ENCODE results near the gene TCERG1L. TPM values are rescaled to one million over a fixed set of nuclear protein-coding genes. Genes with fewer than 3 reads are reported as not detected.
"Not testable (repeated sequence)": the region's sequence is repeated elsewhere in the genome, so short reads cannot be mapped to it uniquely, and the experiment has no call there.

TCERG1L gene
- total and polyA plus RNA-seq, 2 experiments from 2014 or later: 0.47 to 0.73 TPM

DNA sequence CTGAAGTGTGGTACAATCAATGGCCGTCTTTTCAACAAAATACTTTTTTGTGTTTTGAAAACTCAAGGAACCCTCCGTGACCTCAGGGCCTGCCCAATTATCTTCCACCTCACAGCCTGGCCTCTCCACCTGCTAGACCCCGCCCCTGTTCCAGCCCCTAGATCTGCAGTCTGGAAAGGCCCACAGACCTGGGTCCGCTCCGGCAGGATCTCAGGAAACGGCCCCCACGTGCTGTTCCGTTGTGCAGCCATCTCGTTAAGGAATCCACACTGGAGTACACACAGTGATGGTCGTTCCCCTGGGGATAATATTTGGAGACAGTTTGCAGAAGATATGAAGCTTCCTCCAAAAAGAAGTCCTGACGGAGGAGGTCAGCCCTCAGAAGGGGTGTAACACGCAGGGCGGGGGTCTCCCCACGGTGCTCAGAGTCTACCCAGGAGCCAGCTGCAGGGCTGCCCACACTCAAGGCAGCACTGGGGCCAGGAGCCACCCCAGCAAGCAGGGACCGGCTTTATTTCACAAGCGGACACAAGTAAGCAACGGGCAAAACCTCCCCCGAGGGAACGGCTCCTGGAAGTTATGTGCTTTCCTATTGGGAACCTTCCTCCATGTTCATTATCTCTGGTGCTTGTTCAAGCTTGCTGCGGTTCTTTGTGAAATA lies 73.4 kb downstream of the TCERG1L start:
- 88% methylated on average over 20 of the region's 20 CpGs for WGBS (ENCODE audit: low lambda C conversion rate, missing lambda C conversion rate)
- Histone ChIP-seq H3K9me2 (replicated peaks; ENCODE audit: insufficient read depth) (no peaks in the 10 kb centered on the region), H3K27me3 (no peaks in the 10 kb centered on the region), H2AFZ (no peak overlapping the region), H3K4me3 (no peak overlapping the region), H4K20me1 (ENCODE audit: insufficient read depth, poor library complexity, severe bottlenecking) (no peaks in the 10 kb centered on the region), H3K27ac (no peak overlapping the region), H3K79me2 (no peaks in the 10 kb centered on the region), H3K4me1 (ENCODE audit: insufficient read depth) (no peaks in the 10 kb centered on the region), H3K9me3 (ENCODE audit: low read depth) (no peaks in the 10 kb centered on the region), H3K36me3 (replicated peaks; ENCODE audit: insufficient read depth, low read depth) (no peaks in the 10 kb centered on the region), H3K4me2 (no peak overlapping the region)
- TF ChIP-seq EZH2phosphoT487 (IDR thresholded peaks at IDR 0.05; ENCODE audit: low read depth, severe bottlenecking, unreplicated experiment) (no peak), EZH2 (IDR thresholded peaks at IDR 0.05; ENCODE audit: borderline replicate concordance) (no peak)
- DNase-seq (ENCODE audit: low spot score): no peak

GRCh38 chr10:131234606-131235005 lies 76.9 kb downstream of the TCERG1L start:
- H3K9me2 ChIP-seq (replicated peaks; ENCODE audit: insufficient read depth); H3K79me2 ChIP-seq; H3K4me3 ChIP-seq; H4K20me1 ChIP-seq (ENCODE audit: insufficient read depth, poor library complexity, severe bottlenecking); H3K27ac ChIP-seq; H3K36me3 ChIP-seq (replicated peaks; ENCODE audit: insufficient read depth, low read depth); DNase-seq (ENCODE audit: low spot score); H3K9me3 ChIP-seq (ENCODE audit: low read depth); H3K27me3 ChIP-seq; H3K4me1 ChIP-seq (ENCODE audit: insufficient read depth); H3K4me2 ChIP-seq; H2AFZ ChIP-seq: not testable (repeated sequence)
- 89% methylated on average over 13 of the region's 13 CpGs for WGBS (ENCODE audit: low lambda C conversion rate, missing lambda C conversion rate)

- Histone ChIP-seq H3K9me2 (replicated peaks; ENCODE audit: insufficient read depth) (no peaks in the 10 kb centered on the region), H4K20me1 (ENCODE audit: insufficient read depth, poor library complexity, severe bottlenecking) (no peaks in the 10 kb centered on the region), H3K36me3 (replicated peaks; ENCODE audit: insufficient read depth, low read depth) (no peaks in the 10 kb centered on the region), H3K27ac (no peak overlapping the region), H3K79me2 (no peaks in the 10 kb centered on the region), H3K9me3 (ENCODE audit: low read depth) (no peaks in the 10 kb centered on the region), H3K4me3 (no peak overlapping the region), H3K27me3 (no peaks in the 10 kb centered on the region), H3K4me2 (no peak overlapping the region), H2AFZ (no peak overlapping the region), H3K4me1 (ENCODE audit: insufficient read depth) (no peaks in the 10 kb centered on the region)
- TF ChIP-seq EZH2 (IDR thresholded peaks at IDR 0.05; ENCODE audit: borderline replicate concordance) (no peak), CTCF (IDR thresholded peaks at IDR 0.05; ENCODE audit: poor library complexity) (no peak), EZH2phosphoT487 (IDR thresholded peaks at IDR 0.05; ENCODE audit: low read depth, severe bottlenecking, unreplicated experiment) (no peak)
- DNase-seq (ENCODE audit: low spot score): no peak
- WGBS (ENCODE audit: low lambda C conversion rate, missing lambda C conversion rate): 72% methylated on average over 7 of the region's 7 CpGs
Observed at GRCh38 chr10:131233611-131234258, 77.8 kb downstream of the TCERG1L start.

DNA sequence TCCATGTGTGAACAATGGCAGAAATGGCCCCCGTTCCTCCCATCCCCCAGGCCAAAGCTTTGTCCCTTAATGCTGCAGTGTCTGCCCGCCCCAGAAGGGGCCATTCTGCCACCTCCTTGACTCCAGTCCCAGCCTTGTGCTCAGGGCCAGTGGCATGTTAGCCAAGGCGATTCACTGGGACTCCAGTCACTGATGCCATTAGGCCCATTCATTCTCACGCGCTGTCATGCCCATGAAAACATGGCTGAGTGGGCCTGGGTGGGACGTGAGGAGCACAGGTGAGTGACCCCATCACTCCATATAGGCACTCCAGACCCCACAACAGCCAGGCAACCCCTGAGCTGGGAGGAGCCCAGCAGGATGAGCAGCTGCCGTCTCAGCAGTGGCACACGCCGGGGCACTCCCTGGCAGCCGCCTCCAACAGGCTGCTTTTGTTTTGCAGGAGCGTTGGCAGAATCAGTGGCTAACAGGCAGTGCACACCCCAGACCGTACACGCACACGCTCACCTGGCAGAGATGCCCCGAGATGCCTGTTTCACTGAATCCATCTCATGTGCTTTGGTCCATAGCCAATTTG lies 79.5 kb downstream of the TCERG1L start:
- Histone ChIP-seq H3K4me1 (ENCODE audit: insufficient read depth) (no peaks in the 10 kb centered on the region), H3K27ac (no peak overlapping the region), H3K79me2 (no peaks in the 10 kb centered on the region), H3K4me2 (no peak overlapping the region), H3K27me3 (no peaks in the 10 kb centered on the region), H3K9me3 (ENCODE audit: low read depth) (no peaks in the 10 kb centered on the region), H2AFZ (no peak overlapping the region), H3K4me3 (no peak overlapping the region), H4K20me1 (ENCODE audit: insufficient read depth, poor library complexity, severe bottlenecking) (no peaks in the 10 kb centered on the region), H3K36me3 (replicated peaks; ENCODE audit: insufficient read depth, low read depth) (no peaks in the 10 kb centered on the region), H3K9me2 (replicated peaks; ENCODE audit: insufficient read depth) (no peaks in the 10 kb centered on the region)
- 90% methylated on average over 15 of the region's 15 CpGs for WGBS (ENCODE audit: low lambda C conversion rate, missing lambda C conversion rate)
- no peak for TF ChIP-seq EZH2 (IDR thresholded peaks at IDR 0.05; ENCODE audit: borderline replicate concordance)
- TF ChIP-seq CTCF (IDR thresholded peaks at IDR 0.05; ENCODE audit: poor library complexity): no peak
- TF ChIP-seq EZH2phosphoT487 (IDR thresholded peaks at IDR 0.05; ENCODE audit: low read depth, severe bottlenecking, unreplicated experiment): no peak
- DNase-seq (ENCODE audit: low spot score): no peak
